ENCODE measurements around the gene MEF2D.

DNA sequence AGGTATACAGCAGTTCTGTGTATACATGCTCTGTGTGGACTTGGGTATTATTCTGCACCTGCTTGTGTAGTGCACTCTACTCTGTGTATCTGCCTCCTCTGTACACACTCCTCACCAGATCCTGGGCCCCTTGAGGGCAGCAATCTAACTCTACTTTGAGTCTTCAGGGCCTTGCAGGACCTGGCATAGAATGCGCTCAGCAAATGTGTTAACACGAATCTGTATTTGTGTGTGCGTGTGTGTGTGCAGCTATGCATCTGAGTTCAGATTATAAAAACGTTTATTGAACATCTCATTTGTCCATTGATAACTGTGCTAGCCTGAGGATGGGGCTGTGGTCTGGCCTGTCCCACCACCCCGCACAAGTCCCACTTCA is 3.9 kb upstream of the MEF2D start:
- TF ChIP-seq, protein P1, sequence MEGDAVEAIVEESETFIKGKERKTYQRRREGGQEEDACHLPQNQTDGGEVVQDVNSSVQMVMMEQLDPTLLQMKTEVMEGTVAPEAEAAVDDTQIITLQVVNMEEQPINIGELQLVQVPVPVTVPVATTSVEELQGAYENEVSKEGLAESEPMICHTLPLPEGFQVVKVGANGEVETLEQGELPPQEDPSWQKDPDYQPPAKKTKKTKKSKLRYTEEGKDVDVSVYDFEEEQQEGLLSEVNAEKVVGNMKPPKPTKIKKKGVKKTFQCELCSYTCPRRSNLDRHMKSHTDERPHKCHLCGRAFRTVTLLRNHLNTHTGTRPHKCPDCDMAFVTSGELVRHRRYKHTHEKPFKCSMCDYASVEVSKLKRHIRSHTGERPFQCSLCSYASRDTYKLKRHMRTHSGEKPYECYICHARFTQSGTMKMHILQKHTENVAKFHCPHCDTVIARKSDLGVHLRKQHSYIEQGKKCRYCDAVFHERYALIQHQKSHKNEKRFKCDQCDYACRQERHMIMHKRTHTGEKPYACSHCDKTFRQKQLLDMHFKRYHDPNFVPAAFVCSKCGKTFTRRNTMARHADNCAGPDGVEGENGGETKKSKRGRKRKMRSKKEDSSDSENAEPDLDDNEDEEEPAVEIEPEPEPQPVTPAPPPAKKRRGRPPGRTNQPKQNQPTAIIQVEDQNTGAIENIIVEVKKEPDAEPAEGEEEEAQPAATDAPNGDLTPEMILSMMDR (IDR thresholded peaks at IDR 0.05; ENCODE audit: low read depth, low read length, poor library complexity, severe bottlenecking): no peak
- TF ChIP-seq EZH2phosphoT487 (IDR thresholded peaks at IDR 0.05; ENCODE audit: borderline replicate concordance, low read length): no peak

All from DOHH2 (cell line).